Activated naive CD4-positive, alpha-beta T cell treated with anti-CD3 and anti-CD28 coated beads, Interleukin-2, amount 50 U/mL, for 24 hours (primary cell): ENCODE results near the gene RAB8A.
"Not testable (repeated sequence)": the region's sequence is repeated elsewhere in the genome, so short reads cannot be mapped to it uniquely, and the experiment has no call there.

Source experiments
- H3K27ac Mint-ChIP-seq: one replicate; pipeline ENCODE4 v1.8.0; 2021; ENCODE audit warnings: mild to moderate bottlenecking, mixed read lengths
- H3K27me3 Mint-ChIP-seq: one replicate; pipeline ENCODE4 v1.8.0; 2021; ENCODE audit warnings: mixed read lengths
- H3K36me3 Mint-ChIP-seq: one replicate; pipeline ENCODE4 v1.8.0; 2021; ENCODE audit warnings: mixed read lengths
- H3K4me1 Mint-ChIP-seq: one replicate; pipeline ENCODE4 v1.8.0; 2021; ENCODE audit warnings: mixed read lengths
- H3K4me3 Mint-ChIP-seq: one replicate; pipeline ENCODE4 v1.8.0; 2021; ENCODE audit warnings: mild to moderate bottlenecking, mixed read lengths
- H3K9me3 Mint-ChIP-seq: one replicate; pipeline ENCODE4 v1.8.0; 2021; ENCODE audit warnings: mixed read lengths

RAB8A gene

DNA sequence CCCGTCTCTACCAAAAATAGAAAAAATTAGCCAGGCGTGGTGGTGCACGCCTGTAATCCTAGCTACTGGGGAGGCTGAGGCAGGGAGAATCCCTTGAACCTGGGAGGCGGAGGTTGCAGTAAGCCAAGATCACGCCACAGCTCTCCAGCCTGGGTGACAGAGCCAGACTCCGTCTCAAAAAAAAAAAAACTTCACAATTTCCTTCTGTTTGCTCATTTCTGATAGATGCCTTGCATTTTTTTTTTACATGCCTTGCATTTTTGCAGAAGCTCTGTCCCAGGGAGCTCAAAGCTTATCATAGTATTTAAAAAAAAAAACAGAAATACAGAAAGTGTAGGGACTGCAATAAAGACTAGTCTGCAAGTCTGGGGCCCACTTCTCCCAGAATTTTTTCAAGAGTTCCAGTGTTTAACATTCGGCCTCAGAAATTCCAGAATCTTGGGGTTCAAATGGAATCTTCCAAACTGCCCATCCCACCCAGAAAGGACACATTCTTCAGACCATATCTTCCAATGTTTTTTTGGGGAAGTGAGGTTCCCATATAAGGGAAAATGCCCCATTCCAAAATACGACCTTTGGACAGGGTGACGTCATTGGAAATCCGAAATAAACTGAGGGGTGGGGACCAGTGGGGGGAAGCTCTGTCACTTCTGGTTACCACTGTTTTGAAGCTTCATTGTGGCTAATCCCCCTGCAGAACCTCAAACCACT is 17.2 kb upstream of the RAB8A start:
- H3K36me3 Mint-ChIP-seq = peaks cover 25% of the 10 kb centered on the region
- H3K27ac Mint-ChIP-seq = peak overlapping the region; percentile 71
- H3K4me1 Mint-ChIP-seq = peaks cover 23% of the 10 kb centered on the region
- no peaks in the 10 kb centered on the region for H3K27me3 Mint-ChIP-seq
- no peak overlapping the region for H3K4me3 Mint-ChIP-seq
- no peaks in the 10 kb centered on the region for H3K9me3 Mint-ChIP-seq

- Mint-ChIP-seq H3K27ac (peak overlapping the region; percentile 71), H3K27me3 (no peaks in the 10 kb centered on the region), H3K4me3 (peak overlapping the region; percentile 9), H3K9me3 (no peaks in the 10 kb centered on the region), H3K4me1 (peaks cover 22% of the 10 kb centered on the region), H3K36me3 (peaks cover 27% of the 10 kb centered on the region)
Observed at GRCh38 chr19:16095071-16095571, 16.6 kb upstream of the RAB8A start.

DNA sequence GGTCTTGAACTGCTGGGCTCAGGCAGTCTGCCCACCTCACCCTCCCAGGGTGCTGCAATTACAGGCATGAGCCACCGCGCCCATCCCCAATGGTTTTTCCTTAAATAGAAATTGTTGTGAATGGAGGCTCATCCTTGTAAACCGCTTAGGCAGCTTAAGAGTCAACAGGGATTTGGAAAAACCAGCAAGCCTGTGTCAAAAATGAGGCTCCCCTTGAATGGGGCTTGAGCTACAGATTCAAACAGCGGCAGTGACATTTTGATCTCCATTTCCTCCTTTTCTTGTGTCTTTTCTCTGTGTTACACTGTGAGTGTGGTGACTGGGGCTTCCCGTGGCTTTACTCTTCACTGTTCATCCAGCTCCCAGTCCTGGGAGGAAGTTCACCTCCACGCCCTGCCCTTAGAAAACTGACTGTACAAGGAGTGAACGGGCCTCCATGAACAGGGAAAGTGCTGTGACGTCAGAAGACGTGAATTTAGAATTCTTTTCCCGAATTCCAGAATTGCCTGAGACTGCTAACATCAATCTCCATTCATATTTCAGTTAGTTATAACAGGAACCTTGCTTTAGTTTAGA is 15.3 kb upstream of the RAB8A start:
- Mint-ChIP-seq H3K36me3 (peaks cover 28% of the 10 kb centered on the region), H3K4me1 (peaks cover 22% of the 10 kb centered on the region), H3K4me3 (no peak overlapping the region), H3K27me3 (no peaks in the 10 kb centered on the region), H3K27ac (peak overlapping the region; percentile 77), H3K9me3 (no peaks in the 10 kb centered on the region)

DNA sequence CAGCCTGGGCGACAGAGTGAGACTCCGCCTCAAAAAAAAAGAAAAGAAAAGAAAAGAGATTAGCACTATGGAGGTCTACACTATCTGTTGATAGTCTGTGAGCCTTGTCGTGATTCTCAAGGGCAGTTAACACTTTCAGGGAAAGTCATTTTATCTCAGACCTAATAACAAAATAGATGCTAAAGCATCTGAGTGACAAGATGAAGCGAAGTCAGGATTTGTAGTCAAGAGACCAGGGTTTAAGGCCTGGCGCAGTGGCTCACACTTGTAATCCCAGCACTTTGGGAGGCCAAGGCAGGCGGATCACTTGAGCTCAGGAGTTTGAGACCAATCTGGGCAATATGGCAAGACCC is 13.3 kb upstream of the RAB8A start:
- no peaks in the 10 kb centered on the region for H3K27me3 Mint-ChIP-seq
- H3K4me1 Mint-ChIP-seq = peaks cover 22% of the 10 kb centered on the region
- H3K36me3 Mint-ChIP-seq = peaks cover 24% of the 10 kb centered on the region
- no peak overlapping the region for H3K4me3 Mint-ChIP-seq
- H3K9me3 Mint-ChIP-seq = no peaks in the 10 kb centered on the region
- H3K27ac Mint-ChIP-seq = peak overlapping the region; percentile 46

- Mint-ChIP-seq H3K4me3 (no peak overlapping the region), H3K36me3 (peaks cover 21% of the 10 kb centered on the region)
Observed at GRCh38 chr19:16098821-16099220, 12.9 kb upstream of the RAB8A start.

DNA sequence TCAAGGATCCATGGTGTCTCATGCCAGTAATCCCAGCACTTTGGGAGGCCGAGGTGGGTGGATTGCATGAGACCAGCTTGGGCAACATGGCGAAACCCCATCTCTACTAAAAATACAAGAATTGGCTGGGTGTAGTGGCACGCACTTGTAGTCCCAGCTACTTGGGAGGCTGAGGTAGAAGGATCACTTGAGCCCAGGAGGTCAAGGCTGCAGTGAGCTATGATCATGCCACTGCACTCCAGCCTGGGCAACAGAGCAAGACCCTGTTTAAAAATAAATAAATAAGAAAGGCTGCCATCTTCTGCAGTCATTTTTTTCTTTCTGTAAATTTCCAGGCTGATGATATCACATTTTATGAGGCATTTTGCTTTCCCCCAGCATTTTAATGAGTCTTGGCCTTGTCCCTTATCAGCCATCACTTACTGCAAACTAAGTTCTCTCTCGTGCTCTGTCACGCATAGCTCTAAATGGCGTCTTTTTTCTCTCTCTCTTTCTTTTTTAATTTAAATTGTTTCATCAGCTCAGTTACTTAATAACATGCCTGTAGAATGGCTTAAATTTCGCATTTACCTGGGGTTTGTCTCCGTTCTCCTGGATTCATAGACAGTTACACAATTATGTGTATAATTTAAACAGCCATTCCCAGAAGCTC is 12.2 kb upstream of the RAB8A start:
- H3K4me3 Mint-ChIP-seq, H3K27me3 Mint-ChIP-seq, H3K27ac Mint-ChIP-seq, H3K9me3 Mint-ChIP-seq: not testable (repeated sequence)
- peaks cover 21% of the 10 kb centered on the region for H3K4me1 Mint-ChIP-seq
- H3K36me3 Mint-ChIP-seq = peaks cover 21% of the 10 kb centered on the region

More at GRCh38 chr19:16098821-16099220, 12.9 kb upstream of the RAB8A start:
- no peaks in the 10 kb centered on the region for H3K27me3 Mint-ChIP-seq
- H3K9me3 Mint-ChIP-seq = no peaks in the 10 kb centered on the region
- H3K4me1 Mint-ChIP-seq = peaks cover 22% of the 10 kb centered on the region
- H3K27ac Mint-ChIP-seq = no peak overlapping the region

GRCh38 chr19:16100524-16100923 is 11.2 kb upstream of the RAB8A start:
- Mint-ChIP-seq H3K27me3 (no peaks in the 10 kb centered on the region), H3K4me3 (no peak overlapping the region), H3K4me1 (peaks cover 11% of the 10 kb centered on the region), H3K9me3 (no peaks in the 10 kb centered on the region), H3K36me3 (peaks cover 15% of the 10 kb centered on the region), H3K27ac (no peak overlapping the region)

GRCh38 chr19:16104722-16105121 is 7.0 kb upstream of the RAB8A start:
- Mint-ChIP-seq H3K9me3 (no peaks in the 10 kb centered on the region), H3K27ac (no peak overlapping the region), H3K27me3 (no peaks in the 10 kb centered on the region), H3K36me3 (peaks cover 1% of the 10 kb centered on the region), H3K4me1 (no peaks in the 10 kb centered on the region), H3K4me3 (no peak overlapping the region)

DNA sequence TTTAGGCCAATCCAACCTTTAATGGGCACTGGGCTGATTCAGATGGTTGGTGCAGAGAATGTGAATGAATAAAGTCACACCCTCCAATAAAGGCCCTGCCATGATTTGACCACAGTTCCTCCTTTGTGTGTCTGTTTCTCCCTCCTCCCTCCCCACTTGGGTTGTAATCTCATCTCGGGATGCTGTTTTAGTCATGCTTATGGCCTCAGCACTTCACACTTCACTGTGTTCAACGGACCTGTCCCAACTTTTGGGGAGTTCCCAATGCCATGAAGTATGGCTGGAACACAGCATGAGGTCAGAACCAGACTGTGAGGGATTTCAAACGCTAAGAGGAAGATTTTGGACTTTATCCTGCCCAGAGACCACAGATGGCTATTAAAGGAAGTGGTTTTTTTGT is 5.6 kb upstream of the RAB8A start:
- peaks cover under 1% of the 10 kb centered on the region for H3K36me3 Mint-ChIP-seq
- H3K27me3 Mint-ChIP-seq = no peaks in the 10 kb centered on the region
- H3K4me3 Mint-ChIP-seq = no peak overlapping the region
- H3K4me1 Mint-ChIP-seq = peaks cover 2% of the 10 kb centered on the region
- H3K27ac Mint-ChIP-seq = no peak overlapping the region
- H3K9me3 Mint-ChIP-seq = no peaks in the 10 kb centered on the region

- Mint-ChIP-seq H3K27me3 (no peaks in the 10 kb centered on the region), H3K27ac (peak overlapping the region; percentile 96), H3K9me3 (no peaks in the 10 kb centered on the region), H3K4me3 (peak overlapping the region; percentile 94), H3K4me1 (peaks cover 30% of the 10 kb centered on the region), H3K36me3 (peaks cover 2% of the 10 kb centered on the region)
Observed at GRCh38 chr19:16111909-16112752, 442 bp downstream of the RAB8A start.

DNA sequence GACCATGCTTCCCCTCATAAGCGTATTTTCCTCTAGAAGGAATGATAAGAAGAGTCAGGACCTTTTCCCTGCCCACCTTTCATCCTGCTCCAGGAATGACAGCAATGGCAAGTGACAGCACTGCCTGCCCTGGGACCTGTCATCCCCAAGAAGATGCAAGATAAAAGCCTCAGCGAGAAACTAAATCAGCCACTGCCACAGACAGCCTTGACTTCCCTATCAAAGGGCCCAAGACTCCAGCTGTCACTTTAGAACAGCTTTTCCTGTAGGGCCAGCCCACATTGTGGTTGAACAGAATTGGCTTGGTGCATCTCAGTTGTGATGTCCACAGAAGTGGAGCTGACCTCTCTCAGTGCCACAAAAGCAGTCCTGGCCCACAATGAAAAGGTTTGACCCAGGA is 1.1 kb downstream of the RAB8A start:
- Mint-ChIP-seq H3K4me1 (peaks cover 30% of the 10 kb centered on the region), H3K27ac (peak overlapping the region; percentile 62), H3K36me3 (peaks cover 2% of the 10 kb centered on the region)

GRCh38 chr19:16113727-16114126 is 2.0 kb downstream of the RAB8A start:
- Mint-ChIP-seq H3K27ac (no peak overlapping the region), H3K36me3 (peaks cover 2% of the 10 kb centered on the region), H3K27me3 (no peaks in the 10 kb centered on the region), H3K4me3 (peak overlapping the region; percentile 66), H3K4me1 (peaks cover 37% of the 10 kb centered on the region), H3K9me3 (no peaks in the 10 kb centered on the region)

More for the DNA sequence above, 1.1 kb downstream of the RAB8A start:
- Mint-ChIP-seq H3K27me3 (no peaks in the 10 kb centered on the region), H3K9me3 (no peaks in the 10 kb centered on the region), H3K4me3 (peak overlapping the region; percentile 94)

DNA sequence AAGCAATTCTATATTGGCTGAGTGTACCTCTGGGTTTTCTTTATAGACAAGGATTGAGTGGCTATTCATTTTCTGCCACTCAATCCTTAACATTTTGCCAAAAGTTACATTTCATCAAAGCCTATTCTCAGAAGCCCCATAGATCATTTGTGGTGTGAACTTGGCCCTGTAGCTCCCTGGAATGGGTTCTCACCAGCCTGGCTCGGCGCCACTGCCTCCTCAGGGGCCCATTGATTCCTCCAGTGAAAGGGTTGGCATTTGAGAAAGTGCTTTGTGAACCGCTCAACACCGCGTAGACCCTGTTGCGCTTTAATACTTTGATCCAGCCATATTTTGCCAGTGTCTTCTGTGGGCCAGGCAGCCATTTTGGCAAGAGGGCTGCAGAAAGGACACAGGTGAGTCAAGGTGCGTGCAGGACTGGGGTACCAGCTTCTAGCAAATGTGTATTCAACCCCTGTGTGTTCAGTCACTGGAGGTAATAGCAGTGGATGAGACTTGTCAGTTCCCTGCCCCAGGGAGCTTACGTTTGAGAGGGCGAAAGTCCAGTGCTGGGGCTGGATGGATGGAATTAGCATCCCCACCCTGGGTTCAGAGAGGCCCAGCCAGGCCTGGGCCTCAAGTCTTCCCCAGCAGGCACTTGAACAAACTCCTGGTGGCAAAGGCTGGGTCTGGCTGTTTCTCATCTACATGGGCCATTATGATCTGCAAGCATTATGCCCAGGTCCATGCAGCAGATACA is 3.8 kb downstream of the RAB8A start:
- H3K4me1 Mint-ChIP-seq = peaks cover 40% of the 10 kb centered on the region
- peak overlapping the region; percentile 92 for H3K27ac Mint-ChIP-seq
- no peaks in the 10 kb centered on the region for H3K27me3 Mint-ChIP-seq
- no peaks in the 10 kb centered on the region for H3K9me3 Mint-ChIP-seq
- H3K36me3 Mint-ChIP-seq = peaks cover 3% of the 10 kb centered on the region
- H3K4me3 Mint-ChIP-seq = no peak overlapping the region

DNA sequence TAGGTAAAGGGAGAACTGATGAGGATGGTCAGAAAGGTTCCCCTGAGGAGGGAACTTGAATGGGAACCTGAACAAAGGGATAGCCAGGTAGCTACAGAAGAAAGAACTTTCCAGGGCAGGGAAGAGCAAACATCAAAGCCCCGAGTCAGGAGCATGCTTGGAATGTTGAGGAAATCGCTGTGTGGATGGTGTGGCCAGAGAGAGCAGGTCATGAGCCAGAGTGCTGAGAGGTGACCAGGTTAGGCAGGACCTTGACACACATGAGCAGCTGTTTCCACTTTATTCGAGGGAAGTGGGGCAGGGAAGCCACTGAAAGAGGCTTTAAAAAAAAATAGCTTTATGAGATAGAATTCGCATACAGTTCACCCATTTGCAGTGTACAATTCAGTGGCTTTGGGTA is 4.4 kb downstream of the RAB8A start:
- H3K4me1 Mint-ChIP-seq = peaks cover 39% of the 10 kb centered on the region
- no peaks in the 10 kb centered on the region for H3K27me3 Mint-ChIP-seq
- H3K9me3 Mint-ChIP-seq = no peaks in the 10 kb centered on the region
- H3K4me3 Mint-ChIP-seq = no peak overlapping the region
- H3K36me3 Mint-ChIP-seq = peaks cover 3% of the 10 kb centered on the region
- H3K27ac Mint-ChIP-seq = peak overlapping the region; percentile 92

- no peak overlapping the region for H3K4me3 Mint-ChIP-seq
- no peaks in the 10 kb centered on the region for H3K9me3 Mint-ChIP-seq
- H3K4me1 Mint-ChIP-seq = peaks cover 33% of the 10 kb centered on the region
- H3K27me3 Mint-ChIP-seq = no peaks in the 10 kb centered on the region
- peak overlapping the region; percentile 19 for H3K27ac Mint-ChIP-seq
- peaks cover 3% of the 10 kb centered on the region for H3K36me3 Mint-ChIP-seq
Observed at GRCh38 chr19:16117594-16118033, 5.9 kb downstream of the RAB8A start.
